Measurements from ENCODE around the gene CIC. TPM values are rescaled to one million over a fixed set of nuclear protein-coding genes. Genes with fewer than 3 reads are reported as not detected.

The CIC gene
- 12.3 and 50.7 TPM in 2 replicates for total RNA-seq

GRCh38 chr19:42268704-42269477 is at the start of gene CIC:
Gene CIC (plus strand): TSS chr19:42269252. CDS start chr19:42271784, 2,532 bp downstream.

DNA sequence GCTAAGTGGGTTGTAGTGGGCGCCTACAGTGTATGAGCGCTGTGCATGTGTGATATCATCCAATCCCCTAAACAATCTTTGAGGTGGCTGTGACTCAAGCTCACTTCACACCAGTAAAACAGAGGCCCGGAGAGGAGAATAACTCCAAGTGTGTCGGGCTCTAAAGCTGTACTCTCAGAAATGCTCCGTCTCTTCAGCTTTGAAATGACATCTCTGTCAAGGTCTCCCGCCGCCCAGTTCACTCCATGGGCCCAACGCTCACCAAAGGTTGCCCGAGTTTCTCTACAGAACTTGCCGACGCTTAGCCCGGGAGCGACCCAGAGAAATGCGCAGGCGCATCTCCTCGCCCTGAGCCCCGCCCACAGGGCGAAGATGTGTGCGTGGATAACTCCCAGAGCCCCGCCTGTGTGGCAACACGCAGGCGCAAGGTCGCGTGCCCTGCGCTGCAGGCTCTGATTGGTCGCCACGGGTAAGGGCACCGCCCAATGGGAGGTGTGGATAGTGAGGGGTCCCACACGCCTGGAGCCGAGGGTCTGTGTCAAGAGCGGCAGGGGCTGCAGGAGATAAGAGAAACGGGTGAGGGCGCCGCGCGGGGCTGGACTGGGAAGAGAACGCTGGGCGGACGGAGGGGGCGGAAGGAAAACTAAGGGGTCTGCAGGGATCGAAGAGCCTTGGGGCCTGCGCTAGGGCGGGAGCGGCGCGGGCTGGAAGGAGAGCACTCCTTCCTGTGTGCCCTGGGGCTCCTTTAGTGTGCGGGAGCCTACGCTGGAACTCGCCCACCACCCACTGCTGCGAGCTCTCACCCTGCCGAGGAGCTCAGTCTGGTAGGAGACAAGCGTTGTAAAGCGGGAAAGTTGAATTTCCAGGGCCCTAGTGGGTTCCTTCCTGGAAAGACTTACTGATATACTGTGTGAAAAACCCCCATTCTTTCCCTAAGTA is 49.0 kb upstream of the CIC start, which contains the start of gene ZNF526:
ZNF526 (plus strand) TSS at position 501 of the 939 bp plus-strand sequence. CDS start 4,092 bp downstream, outside the sequence.

GRCh38 chr19:42242512-42243409 is 26.3 kb upstream of the CIC start, which contains the start of gene GSK3A:
Gene GSK3A (minus strand): TSS chr19:42242602. CDS start chr19:42242465, 137 bp downstream.

DNA sequence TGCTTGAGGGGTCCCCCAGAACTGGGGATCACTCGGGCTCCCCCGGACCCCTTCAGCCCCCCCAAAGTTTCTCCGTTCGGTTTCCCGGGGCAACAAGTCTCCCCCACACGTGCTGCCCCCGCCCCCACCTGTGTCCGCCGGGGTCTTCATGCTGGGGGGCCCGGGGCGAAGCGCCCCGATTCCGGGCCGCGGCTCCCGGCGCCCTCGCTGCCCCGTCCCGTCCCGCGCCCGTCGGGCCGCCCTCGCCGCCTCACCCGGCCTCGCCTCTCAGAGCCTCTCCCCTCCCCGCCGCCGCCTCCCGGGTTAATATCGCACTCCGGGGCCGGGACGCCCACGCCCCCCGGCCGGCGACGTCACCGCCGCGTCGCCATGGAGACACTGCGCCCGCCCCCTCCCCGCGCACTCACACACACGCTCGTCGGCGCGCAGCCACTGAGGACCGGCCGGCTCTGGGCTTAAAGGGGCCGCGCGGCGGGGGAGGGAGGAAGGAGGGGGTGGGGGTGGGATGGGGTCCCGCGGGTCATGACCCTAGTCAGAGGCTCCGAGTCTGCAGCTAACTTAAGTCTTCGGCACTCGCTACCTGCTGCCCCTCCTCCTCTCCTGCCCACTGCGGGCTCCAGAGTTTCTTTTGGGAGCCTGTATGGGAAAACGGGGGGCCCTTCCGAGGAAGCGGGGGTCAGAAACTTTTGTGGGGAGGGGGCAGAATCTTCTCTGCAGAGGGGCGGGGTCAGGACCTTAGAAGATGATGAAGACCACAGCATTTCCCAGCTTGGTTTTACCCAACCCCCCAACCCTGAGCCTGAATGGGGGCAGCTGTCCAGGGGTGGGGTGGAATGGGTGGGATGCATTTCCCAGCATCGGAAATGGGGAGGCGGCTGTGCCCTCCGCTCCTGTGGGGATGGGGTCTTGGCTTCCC is 13.9 kb upstream of the CIC start, which contains the start of gene ERF:
ERF (minus strand) TSS at position 279 of the 916 bp plus-strand sequence; CDS start at position 150, 129 bp downstream.

GRCh38 chr19:42301646-42302203 is 32.7 kb downstream of the CIC start, which contains the start of gene PRR19:
Gene PRR19 (plus strand): TSS chr19:42302132. CDS start chr19:42309585, 7,453 bp downstream.

DNA sequence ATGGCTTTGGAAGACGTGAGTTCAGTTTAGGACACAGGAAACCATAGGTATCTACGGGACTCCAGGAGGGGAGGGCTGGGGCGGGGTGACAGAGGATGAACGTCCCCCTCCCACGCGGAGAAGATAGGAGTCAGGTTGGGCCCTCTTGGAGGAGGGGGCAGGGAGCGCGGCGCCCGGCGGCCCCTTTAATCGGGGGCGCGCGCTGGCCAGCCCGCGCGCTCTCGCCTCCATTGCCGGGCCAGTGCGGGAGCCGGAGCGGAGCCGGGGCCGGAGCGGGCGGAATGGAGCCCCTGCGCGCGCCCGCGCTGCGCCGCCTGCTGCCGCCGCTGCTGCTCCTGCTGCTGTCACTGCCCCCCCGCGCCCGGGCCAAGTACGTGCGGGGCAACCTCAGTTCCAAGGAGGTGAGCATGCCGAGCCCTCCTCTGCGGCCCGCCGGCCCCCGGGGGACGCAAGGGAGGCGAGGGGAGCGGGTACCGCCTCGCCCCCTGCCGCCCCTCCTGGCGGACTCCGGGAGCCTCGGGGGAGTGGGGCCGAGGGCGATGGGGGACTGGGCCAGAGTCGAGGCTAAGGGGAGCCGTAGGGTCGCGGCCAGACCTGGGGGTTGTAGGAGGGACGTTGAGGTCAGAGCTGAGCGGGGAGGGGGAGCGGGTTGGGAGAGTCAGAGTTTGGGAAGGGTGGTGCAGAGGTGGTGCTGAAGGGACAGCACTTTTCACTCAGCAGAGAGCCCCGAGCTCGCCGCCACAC is 44.2 kb downstream of the CIC start, which contains the start of gene TMEM145:
TMEM145 (plus strand) TSS at position 214 of the 744 bp plus-strand sequence; CDS start at position 282, 68 bp downstream.

DNA sequence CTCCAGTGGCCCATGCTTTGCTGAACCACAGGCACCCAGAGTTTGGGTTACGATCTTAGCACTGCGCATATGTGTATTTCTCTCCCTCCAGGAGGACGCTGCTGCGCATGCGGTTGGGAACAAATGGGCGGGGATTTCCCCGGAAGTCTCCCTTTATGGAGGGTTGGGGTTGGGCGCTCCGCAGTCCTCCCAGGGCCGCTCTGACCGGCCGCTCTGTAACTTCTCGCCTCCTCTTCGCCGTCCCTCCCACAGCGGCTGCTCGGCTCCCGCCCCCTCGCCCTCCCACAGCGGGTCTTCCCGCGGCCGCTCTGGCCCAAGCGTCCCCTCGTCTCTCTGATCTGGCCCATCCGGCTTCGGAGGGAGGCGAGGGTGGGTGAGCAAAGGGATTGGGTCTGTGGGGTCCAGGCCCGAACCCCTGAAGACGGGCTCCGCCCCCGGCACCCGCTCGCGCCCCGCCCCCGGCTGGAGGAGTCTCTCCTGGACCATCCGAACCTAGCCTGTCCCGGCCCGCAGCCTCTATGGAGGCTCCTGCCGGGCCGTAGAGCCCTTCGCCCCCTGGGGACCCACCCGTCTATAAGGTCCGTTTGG is 56.4 kb downstream of the CIC start, which contains the start of gene MEGF8:
MEGF8 (plus strand) TSS at position 328 of the 588 bp plus-strand sequence. CDS start 609 bp downstream, outside the sequence.

Other genes with a start within 250 kb of the CIC start
- 0.28 and 0.34 TPM in 2 replicates for gene GRIK5, start 199.0 kb upstream of the CIC start, total RNA-seq
- gene ZNF574, start 193.1 kb upstream of the CIC start, total RNA-seq = 11.6 and 18.8 TPM in 2 replicates
- gene POU2F2, start 136.8 kb upstream of the CIC start, total RNA-seq = 0.34 and 2.7 TPM in 2 replicates
- gene DEDD2, start 51.6 kb upstream of the CIC start, total RNA-seq = 25.7 and 28.7 TPM in 2 replicates
- gene ZNF526, start 48.9 kb upstream of the CIC start, total RNA-seq = 8.2 and 13.2 TPM in 2 replicates
- gene GSK3A, start 26.6 kb upstream of the CIC start, total RNA-seq = 15.7 and 34.8 TPM in 2 replicates
- 15.0 and 25.1 TPM in 2 replicates for gene ERF, start 14.1 kb upstream of the CIC start, total RNA-seq
- under 0.01 and 1.1 TPM in 2 replicates for gene PRR19, start 32.9 kb downstream of the CIC start, total RNA-seq
- gene PAFAH1B3, start 33.4 kb downstream of the CIC start, total RNA-seq = 16.1 and 45.3 TPM in 2 replicates
- not detected in 2 replicates for gene TMEM145, start 44.1 kb downstream of the CIC start, total RNA-seq
- 14.7 and 61.8 TPM in 2 replicates for gene MEGF8, start 56.4 kb downstream of the CIC start, total RNA-seq
- 0.36 and 13.7 TPM in 2 replicates for gene CNFN, start 121.0 kb downstream of the CIC start, total RNA-seq
- gene LIPE, start 158.1 kb downstream of the CIC start, total RNA-seq = 5.0 and 24.6 TPM in 2 replicates
- gene CXCL17, start 173.7 kb downstream of the CIC start, total RNA-seq = under 0.01 and 9.2 TPM in 2 replicates

All from nasal cavity respiratory epithelium epithelial cell of viscerocranial mucosa (primary cell).